HG02885 (cell line): Measurements from ENCODE around the gene KCNIP3.
"Not testable (repeated sequence)": the region's sequence is repeated elsewhere in the genome, so short reads cannot be mapped to it uniquely, and the experiment has no call there.

Source experiments
- ATAC-seq: cut with Tn5 transposase; IDR thresholded peaks from one replicate; pipeline ENCODE4 v1.9.1; 2021; ENCODE audit warnings: mild to moderate bottlenecking; ENCODE audit not compliant: unreplicated experiment, poor library complexity

Gene KCNIP3

DNA sequence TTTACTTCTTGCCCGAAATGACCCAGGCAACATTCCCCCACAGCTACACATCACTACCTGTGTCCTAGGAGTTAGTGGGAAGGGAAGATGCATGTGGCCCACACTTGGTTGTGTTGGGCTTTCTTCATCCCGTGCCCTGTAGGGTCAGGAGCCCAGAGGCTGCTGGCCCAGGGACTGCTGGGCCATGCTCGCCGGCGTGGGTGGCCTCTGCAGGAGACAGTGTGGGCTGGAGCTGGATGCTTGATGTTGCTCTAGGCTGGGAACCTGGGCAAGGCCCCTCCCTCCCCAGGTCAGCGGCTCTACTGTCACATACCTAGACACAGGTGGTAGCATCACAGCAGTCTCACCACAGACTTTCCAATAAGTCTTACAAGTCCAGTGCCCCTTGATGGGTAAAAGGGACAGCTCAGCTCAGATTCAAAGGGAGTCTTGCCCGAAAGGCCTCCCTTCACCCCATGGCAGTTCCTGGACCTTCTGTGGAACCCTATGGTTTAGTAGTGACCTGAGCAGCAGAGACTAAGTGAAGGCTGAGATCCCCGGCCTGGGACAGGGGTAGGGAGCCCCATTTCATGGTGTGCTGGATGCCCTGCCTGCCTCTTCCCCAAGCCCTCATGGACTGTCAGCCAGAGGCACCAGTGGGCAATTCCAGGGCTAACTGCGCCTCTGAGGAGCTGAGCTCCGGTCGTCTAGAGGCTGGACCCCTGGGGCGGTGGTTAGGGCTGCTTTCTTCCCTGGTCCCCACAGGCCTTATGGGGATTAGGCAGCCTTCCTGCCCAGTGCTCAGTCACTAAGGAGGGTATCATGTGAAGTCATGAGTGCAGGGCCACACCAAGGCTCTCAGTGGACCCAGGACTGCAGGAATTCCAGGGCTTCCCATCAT, 59.9 kb downstream of the KCNIP3 start:
- ATAC-seq, result no peak

DNA sequence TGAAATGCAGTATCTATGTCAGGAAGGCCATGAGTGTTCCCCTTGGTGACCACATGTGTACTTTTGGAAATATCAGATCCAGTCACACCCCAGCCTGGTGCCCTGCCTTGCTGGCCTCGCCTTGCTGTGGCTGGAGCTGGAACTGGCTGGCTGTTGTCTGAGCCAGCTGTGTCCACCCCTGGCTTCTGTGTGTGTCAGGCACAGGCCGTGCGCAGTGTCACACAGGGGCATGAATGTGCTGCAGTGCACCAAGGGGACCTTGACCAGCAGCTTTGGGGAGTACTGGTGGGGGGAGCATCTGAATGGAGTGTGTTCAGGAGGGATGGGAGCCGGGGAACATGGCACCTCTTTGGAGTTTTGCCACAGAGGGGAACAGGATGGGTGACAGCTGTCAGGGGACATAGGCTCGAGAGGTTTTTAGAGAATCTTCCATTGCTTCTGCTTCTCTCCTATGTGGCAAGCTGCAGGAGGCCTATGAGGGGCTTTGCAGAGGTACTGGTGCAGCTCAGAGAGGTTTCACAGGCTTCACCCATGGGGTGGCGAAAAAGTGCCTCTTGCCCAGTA, 60.7 kb downstream of the KCNIP3 start:
- ATAC-seq, result no peak

DNA sequence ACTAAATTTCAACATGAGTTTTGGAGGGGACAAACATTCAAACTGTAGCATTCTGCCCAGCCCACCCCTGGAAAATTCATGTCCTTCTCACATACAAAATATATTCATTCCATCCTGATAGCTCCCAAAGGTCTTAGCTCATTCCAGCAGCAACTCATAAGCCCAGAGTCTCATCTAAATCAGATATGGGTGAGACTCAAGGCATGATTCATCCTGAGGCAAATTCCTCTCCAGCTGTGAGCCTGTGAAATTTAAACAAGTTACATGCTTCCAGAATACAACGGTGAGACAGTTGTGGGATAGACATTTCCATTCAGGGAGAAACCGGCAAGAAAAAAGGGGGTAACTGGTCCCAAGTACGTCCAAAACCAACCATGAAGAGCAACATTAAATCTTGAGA, 61.9 kb downstream of the KCNIP3 start:
- no peak for ATAC-seq

DNA sequence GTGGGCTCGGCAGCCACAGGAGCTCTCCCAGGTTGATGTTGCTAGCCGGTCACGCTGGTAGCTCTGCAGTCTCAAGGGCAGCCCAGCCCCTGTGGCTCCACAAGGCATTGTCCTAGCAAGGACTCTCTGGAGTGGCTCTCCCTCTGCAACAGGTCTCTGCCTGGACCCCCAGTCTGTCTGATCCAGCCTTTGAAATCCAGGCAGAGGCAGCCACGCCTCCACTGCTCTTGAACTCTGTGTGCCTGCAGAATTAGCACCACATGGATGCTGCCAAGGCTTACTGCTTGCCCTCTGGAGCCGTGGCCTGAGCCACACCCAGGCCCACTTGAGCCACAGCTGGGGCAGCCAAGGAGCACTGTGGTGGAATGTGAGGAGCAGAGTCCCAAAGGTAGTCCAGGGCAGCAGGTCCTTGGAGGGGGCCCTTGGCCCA, 62.4 kb downstream of the KCNIP3 start:
- no peak for ATAC-seq

DNA sequence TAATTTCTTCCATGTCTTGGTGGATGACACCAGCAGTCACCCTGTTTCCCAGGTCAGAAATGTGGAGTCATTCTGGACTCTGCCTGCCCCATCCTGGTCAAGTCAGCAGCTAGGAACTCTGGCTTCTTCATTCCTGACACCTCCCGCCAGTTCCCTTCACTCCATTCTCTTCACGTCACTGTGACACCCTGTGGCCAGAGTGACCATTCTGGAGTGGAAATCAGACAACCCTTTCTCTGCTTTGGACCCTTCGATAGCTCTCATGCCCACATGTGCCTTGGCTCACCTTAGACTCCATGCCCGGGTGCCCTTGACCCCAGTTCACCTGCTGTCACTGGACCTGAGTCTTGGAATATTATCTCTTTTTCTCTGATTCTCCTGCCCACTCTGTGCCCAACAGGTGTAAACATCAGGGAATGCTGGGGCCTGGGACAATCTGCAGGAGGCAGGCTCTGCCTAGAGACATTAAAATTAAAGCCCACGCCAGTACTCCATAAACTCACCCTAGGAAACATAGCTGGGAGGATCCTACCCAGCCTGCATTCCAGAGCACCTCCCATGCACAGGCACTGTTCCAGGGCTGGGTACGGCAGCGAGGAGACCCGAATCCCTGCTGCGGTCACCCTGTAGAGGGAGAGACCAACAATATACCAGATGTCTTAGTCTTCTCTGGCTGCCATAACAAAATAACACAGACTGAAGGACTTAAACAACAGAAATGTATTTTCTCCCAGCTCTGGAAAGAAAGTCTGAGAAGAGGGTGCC, 64.3 kb downstream of the KCNIP3 start:
- ATAC-seq, result no peak

DNA sequence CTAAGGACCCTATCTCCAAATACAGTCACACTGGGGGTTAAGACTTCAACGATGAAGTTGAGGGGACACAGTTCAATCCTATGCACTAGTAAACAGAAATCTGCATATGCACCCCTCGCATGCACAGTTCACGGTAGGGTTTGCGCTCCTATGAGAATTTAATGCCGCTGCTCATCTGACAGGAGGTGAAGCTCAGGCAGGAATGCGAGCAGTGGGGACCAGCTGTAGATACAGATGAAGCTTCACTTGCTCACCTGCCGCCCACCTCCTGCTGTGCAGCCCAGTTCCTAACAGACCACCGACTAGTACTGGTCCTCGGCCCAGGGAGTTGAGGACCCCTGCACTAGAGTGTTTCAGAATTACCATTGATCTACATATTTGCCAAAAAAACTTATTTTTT, 65.3 kb downstream of the KCNIP3 start:
- no peak for ATAC-seq

DNA sequence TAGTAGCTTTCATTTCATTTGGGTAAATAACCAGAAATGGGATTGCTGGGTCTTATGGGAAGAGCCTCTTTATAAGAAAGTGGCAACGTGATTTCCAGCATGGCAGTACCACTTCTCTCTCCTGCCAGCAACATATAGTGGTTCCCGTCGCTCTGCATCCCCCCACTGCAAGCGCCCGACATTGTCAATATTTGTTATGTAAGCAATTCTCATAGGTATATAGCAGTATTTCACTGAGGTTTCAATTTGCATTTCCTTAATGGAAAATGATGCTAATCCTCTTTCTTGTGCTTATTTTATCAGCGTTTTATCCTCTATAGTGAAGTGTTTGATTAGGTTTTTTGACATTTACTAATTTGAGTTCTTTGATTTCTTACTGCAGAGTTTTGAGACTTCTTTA, 69.4 kb downstream of the KCNIP3 start:
- no peak for ATAC-seq

DNA sequence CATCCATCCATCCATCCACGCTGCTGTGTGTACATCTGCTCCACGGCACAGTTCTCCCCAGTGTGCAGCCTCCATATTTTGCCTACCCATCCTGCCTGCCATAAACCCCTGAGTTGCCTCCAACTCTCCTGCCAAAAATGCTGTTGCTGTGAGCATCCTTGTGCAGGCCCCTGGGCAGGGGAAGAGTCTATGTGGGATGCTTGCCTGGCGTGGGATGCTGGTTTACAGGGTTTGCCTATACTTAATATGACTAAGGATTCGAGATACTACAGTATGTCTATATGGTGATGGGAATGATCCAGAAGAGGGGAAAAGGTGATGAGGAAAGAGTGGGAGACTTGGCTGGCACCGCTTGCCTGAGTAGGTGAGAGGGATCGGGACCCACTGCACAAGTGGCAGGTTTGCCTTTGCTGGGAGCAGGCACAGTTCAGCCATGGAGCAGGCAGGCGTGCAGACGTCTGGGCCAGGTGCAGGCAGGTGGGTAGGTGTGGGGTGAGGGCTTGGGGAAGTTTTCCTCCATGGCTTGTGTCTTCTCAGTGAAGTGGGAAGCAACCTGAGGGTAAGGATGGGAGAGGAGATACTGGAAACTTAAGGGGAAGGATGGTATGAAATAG, 75.2 kb downstream of the KCNIP3 start:
- no peak for ATAC-seq

DNA sequence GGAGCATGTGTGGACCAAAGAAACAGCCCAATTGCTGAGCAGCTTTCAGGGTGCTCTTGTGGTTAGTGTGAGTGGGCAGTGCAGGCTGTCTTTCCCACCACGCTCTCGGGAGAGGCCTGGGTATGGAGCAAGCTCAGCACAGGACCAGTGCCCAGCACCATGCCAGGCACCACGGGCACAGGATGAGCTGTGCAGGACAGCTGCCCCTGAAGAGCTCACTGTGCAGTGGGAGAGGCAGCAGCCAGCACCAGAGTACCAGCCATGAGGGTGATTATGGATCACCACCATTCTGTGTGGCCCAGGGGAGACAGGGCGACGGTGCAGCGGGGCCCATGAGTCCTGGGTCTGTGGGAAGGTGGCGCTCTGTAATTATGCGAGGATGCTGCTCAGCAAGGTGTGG, 75.7 kb downstream of the KCNIP3 start:
- ATAC-seq, result no peak

DNA sequence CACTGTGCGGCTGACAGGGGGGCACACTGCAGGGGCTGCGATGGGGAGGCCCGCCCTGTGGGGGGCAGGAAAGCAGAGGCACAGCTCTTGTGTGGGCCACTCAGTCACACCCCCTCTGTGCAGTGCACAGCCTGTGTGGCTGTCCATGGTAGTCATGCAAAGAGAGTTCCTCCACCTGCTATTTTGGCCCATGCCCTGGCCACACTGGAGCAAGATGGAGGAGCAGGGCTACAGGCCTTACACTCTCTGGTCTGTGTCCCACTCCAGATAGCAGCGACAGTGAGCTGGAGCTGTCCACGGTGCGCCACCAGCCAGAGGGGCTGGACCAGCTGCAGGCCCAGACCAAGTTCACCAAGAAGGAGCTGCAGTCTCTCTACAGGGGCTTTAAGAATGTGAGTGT, 76.9 kb downstream of the KCNIP3 start:
- no peak for ATAC-seq

DNA sequence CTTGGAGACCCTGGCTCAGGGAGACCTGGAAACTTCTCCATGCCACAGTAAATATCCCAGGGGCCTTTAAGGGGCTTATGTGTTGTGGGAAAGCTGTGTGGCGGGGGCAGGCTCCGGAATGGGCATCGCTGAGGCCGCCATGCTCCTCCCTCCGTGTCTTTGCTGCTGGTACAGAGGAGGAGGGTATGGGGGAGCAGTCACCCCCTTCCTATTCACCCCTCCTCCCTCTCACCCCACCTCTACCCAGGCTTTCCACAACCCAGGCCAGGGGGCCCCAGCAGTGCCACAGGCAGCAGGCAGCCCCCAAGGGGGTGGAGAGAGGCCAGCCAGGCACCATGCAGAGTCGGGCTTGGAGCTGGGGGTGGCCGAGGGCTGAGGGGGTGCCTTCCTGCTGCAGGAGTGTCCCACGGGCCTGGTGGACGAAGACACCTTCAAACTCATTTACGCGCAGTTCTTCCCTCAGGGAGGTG, 77.3 kb downstream of the KCNIP3 start:
- no peak for ATAC-seq

DNA sequence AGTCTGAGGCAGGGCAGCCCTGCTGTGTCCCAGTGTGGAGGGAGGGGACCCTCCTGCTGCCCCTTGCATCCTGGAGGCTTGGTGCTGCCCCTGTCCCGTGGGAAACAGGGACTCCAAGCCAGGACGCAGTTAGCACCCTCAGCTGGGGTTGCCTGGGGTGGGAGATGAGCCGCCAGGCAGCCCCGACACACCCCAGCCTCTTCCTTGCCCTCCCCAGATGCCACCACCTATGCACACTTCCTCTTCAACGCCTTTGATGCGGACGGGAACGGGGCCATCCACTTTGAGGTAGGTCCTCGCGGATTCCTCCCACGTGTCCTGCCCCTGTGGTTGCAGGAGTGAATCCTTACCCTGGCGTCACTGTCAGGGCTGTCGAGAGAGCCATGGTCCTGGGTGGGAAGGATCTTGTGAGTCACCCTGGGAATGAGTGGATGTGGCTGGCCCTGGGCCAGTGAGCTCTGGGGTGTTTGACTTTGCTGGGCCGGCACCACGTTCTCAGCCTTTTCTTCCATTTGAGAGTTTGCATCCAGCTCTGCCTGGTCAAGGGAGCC, 77.8 kb downstream of the KCNIP3 start:
- ATAC-seq, result no peak

DNA sequence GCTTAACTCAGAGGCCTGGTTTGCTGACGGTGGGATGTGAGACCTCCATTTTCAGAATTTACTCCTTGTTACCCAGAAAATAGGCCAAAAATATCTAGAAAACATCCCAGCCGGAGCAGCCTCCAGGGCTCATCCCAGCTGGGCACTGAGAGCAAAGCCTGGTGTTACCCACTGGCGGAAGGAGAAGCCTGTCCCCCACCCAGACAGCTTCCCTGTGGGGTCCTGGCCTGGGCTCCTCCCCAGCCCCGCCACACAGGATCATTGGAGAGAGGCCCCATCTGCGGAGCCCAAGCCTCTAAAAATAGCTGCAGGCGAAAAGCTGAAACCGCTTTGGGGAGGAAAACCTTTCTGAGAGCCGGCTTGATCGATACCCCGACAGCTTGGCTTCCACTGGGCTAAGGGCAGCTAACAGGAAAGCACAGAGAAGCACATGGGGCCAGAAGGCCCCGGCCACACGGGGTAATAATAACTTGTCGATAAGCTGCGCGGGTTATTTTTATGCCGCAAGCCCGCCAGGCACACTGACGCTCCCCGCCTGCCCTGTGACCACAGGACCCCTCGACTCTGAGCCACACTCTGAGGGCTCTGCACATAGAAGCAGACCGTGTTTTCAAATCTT, 78.5 kb downstream of the KCNIP3 start:
- ATAC-seq, result no peak

DNA sequence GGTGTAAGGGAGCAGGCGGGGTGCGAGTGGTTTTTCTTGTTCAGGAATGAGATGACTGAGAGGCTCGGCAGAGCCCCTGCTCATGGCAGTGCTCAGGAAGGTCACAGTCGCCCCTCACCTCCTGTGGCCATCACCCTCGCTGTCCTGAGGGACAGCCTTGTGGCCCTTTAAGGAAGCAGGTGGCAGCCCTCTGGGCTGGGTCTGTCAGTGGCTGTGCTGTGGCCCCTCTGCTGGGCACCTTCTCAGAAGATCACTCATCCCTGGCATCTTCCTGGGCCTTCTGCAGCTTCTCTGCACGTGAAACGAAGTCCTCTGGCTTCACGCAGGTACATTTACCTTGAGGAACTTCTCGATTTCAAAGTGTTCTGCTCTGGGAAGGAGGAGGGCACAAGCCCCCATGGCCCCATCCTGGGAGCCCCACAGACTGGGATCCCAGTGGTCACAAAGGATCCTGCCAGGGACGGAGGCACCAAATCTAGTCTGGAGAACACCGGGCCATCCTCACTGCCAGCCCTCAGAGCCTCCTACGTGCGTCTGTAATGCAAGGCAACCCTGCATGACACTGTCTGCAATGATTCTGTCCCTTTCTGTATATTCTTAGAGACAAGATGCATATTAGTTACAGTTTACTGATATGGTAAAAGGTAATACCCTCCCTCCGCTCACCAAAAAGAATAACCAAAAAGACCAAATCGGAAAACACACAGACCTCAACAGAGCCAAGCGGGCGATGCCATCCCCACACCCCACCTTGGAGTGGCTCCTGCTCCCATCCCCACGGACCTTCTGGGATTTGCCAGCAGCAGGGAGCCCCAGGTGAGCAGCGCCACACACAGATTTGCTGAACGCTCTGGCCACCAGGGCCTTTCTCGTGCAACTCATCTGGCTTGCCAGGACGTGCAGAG, 79.4 kb downstream of the KCNIP3 start:
- ATAC-seq, result no peak

DNA sequence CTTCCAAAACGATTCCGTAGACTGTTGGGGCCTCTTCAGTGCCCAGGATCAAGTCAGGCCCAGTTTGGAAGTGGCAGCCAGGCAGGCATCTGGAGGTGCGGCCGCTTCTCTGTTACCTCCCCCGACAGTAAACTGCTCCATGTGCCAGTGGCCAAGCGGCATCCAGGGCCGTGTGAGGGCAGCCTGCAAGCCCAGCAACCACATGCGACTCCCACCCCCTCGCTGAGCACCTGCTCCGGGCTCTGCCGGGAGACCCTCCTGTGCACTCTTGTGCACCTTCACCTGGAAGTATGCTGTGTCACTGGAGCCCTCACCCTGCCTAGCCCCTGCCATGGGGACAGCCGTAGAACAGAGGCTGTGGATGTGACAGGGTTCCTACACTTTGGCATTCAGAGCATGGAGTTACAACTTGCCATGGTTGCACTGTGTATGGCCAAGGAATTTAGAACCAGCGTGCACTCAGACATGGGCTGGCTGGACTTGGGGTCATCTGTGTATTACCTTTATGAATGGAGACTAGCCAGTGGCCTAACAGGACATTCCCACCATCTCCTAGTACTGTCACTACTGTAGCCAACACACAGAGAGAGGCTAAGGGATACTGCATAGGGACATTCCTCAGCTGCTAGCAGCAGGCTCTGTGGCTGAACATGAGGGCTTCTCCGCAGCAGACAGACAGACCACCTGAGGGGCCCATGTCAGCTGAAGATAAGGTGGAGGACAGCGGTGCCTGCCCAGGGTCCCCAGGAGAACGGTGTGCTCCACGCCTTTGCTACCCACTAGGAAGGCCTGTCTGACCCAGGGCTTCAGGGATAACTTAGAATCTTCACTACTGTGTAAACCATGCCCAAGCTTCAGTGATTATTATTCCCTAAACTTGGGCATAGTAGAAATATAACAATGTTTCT, 80.3 kb downstream of the KCNIP3 start:
- ATAC-seq, result no peak

DNA sequence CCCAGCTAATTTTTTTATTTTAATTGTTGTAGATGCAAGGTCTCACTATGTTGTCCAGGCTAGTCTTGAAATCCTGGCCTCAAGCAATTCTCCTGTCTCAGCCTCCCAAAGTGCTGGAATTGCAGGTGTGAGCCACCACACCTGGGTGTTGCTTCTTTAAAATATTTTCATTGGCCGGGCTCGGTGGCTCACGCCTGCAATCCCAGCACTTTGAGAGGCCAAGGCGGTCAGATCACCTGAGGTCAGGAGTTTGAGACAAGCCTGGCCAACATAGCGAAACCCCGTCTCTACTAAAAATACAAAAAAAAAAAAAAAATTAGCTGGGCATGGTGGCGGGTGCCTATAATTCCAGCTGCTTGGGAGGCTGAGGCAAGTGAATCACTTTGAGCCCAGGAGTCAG, 81.1 kb downstream of the KCNIP3 start:
- ATAC-seq, result not testable (repeated sequence)

DNA sequence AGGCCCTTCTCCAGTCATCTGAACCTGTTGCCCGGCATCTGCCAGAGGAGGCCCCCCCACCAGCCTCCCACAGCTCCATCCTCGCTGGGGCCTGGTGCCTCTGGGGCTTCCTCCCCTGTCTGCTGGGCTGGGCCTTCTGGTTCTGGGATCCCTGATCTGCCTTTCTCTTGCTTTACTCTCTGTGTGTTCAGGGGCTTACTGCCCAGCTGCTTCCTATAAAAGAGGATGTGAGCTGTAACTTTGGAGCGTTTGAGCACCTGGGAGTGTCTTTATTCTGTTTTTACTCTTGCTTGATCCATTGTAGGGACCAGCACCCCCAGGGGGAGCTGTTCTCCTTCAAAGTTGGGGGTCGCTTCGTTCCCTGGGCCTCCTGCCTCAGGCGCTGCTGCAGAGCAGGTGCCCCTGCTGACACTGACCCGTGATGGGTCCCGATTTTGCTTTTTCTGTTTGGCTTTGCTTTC, 82.3 kb downstream of the KCNIP3 start:
- no peak for ATAC-seq

DNA sequence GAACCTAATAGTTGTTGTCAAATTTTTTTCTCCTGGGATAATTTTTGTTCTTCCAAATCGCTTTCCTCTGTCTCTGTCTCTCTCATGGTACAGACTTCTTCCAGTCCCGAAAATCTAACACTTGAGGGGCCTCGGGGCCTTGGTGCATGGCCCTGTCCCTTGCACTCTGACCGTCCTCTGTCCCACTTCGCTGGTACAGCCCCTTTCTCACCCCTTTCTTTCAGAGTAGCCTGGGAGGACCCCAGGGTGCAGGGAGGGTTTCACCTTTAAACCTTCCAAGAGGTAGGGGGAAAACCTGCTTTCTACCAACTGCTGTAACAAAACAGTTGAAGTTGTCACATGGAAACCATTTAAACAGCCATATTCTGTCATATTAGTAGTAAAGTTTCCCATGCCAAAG, 83.1 kb downstream of the KCNIP3 start:
- no peak for ATAC-seq
